ENCODE measurements around the gene CRADD. TPM values are rescaled to one million over a fixed set of nuclear protein-coding genes. Genes with fewer than 3 reads are reported as not detected.
"Not testable (repeated sequence)": the region's sequence is repeated elsewhere in the genome, so short reads cannot be mapped to it uniquely, and the experiment has no call there.

The CRADD gene
- total and polyA plus RNA-seq, 5 experiments from 2014 or later: 9.9 to 13.7 (median 13.0) TPM

- peaks cover 13 to 48% (median 34%) of the 10 kb centered on the region in 4 donors for H3K4me1 Mint-ChIP-seq
- no peaks in the 10 kb centered on the region for H3K27me3 Mint-ChIP-seq
- POLR2A ChIA-PET: no interaction called here
- H3K4me3 Mint-ChIP-seq: no peak overlapping the region
- ATAC-seq (no peak), DNase-seq (no peak)
- H3K27ac Mint-ChIP-seq: peak overlapping the region in 2 of 10 donors; percentile 20 to 29
- H3K36me3 Mint-ChIP-seq: peaks cover 0 to 3% (median 0%) of the 10 kb centered on the region in 3 donors
- H3K9me3 Mint-ChIP-seq: peaks cover 0 to 3% (median 0%) of the 10 kb centered on the region in 9 donors
Observed at GRCh38 chr12:93789767-93790166, 112.6 kb downstream of the CRADD start.

DNA sequence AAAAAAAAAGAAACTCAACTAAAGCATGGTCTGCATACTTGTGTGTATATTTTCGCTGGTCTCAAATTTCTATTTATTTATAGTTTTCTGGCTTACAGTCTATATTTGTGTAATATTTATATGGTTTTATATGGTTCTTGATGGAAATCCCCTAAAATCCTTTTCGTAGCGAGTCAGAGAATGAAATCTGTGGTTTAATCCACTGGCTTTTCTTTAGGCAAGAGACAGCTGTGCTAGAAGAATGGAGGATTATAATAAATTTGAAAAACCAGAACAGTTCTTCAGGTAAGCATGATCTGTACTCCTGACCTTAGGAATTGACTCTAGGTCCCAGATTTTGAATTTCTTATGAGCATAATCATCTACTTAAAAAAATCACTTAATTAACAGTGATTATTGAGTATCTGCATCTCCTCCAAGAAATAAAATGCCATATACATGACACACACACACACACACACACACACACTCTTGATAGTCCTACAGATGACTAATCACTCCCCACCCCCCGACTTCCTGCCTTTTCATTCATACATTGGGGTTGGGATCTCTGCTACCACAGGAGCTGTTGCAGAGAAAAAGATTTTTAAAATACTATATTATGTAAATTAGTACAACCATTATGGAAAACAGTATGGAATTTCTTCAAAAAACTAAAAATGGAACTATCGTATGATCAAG, 113.4 kb downstream of the CRADD start:
- H3K4me1 Mint-ChIP-seq: peaks cover 9 to 40% (median 26%) of the 10 kb centered on the region in 4 donors
- no peak overlapping the region for H3K27ac Mint-ChIP-seq
- H3K27me3 Mint-ChIP-seq: no peaks in the 10 kb centered on the region
- ATAC-seq (no peak), DNase-seq (peak in 1 of 10 donors; percentile 16)
- peaks cover 0 to 3% (median 0%) of the 10 kb centered on the region in 3 donors for H3K36me3 Mint-ChIP-seq
- POLR2A ChIA-PET: no interaction called here
- peaks cover 0 to 3% (median 0%) of the 10 kb centered on the region in 9 donors for H3K9me3 Mint-ChIP-seq
- no peak overlapping the region for H3K4me3 Mint-ChIP-seq

DNA sequence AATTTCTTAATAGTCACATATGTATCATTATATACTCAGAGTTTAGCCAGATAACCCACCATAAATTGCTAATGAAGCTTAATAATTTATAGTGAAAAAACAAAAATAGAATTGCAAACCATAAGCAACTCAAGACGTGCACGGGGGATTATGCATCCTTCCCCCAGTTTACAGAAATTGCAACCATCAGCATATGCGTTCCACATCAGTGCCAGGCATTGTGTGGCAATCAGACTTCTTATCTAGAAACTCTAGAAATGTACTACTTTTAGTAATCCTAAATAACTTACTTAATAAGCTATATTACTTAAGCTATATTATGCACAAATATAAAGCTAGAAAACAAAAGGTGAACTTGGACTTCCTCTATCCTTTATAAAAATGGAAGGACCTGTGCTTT, 115.8 kb downstream of the CRADD start:
- no peak for DNase-seq
- Mint-ChIP-seq H3K4me3 (no peak overlapping the region), H3K27me3 (no peaks in the 10 kb centered on the region), H3K27ac (no peak overlapping the region), H3K36me3 (peaks cover 0 to 3% (median 1%) of the 10 kb centered on the region in 3 donors), H3K4me1 (peaks cover 10 to 26% (median 20%) of the 10 kb centered on the region in 4 donors), H3K9me3 (peaks cover 0 to 1% (median 0%) of the 10 kb centered on the region in 9 donors)
- POLR2A ChIA-PET: no interaction called here
- ATAC-seq: no peak

- Mint-ChIP-seq H3K27me3 (no peaks in the 10 kb centered on the region), H3K4me1 (peaks cover 8 to 16% (median 10%) of the 10 kb centered on the region in 4 donors), H3K27ac (no peak overlapping the region), H3K36me3 (peaks cover 0 to 3% (median 0%) of the 10 kb centered on the region in 3 donors), H3K9me3 (no peaks in the 10 kb centered on the region), H3K4me3 (no peak overlapping the region)
- ATAC-seq (no peak), DNase-seq (no peak)
- POLR2A ChIA-PET: no interaction called here
Observed at GRCh38 chr12:93793983-93794382, 116.8 kb downstream of the CRADD start.

- H3K4me3 Mint-ChIP-seq: no peak overlapping the region
Observed at GRCh38 chr12:93794738-93795137, 117.6 kb downstream of the CRADD start.

DNA sequence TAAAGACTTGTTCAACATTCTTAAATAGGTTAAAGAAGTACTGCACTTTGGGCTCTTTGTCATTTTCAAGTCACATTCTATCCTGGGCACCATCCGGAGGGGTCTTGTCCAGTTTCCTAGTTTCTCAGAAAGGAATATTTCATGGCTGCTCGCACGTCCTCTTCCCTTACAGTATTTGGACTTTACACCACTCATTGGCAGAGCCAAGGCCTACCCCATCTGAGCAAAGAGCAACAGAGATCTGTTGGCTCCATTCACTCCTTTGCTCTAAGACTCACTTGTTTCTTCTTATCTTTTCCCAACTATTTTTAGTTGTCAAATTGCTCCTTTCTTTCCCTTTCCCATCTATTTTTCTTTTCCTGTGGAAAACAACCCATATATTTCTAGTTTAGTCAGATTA, 118.2 kb downstream of the CRADD start:
- H3K4me1 Mint-ChIP-seq: peaks cover 0 to 5% (median 2%) of the 10 kb centered on the region in 4 donors
- DNase-seq (no peak), ATAC-seq (no peak)
- no peaks in the 10 kb centered on the region for H3K9me3 Mint-ChIP-seq
- H3K27me3 Mint-ChIP-seq: no peaks in the 10 kb centered on the region
- peaks cover under 1 to 4% (median 3%) of the 10 kb centered on the region in 3 donors for H3K36me3 Mint-ChIP-seq
- H3K27ac Mint-ChIP-seq: no peak overlapping the region
- POLR2A ChIA-PET: no interaction called here
- H3K4me3 Mint-ChIP-seq: no peak overlapping the region

More at GRCh38 chr12:93794738-93795137, 117.6 kb downstream of the CRADD start:
- Mint-ChIP-seq H3K9me3 (no peaks in the 10 kb centered on the region), H3K36me3 (peaks cover 0 to 3% (median under 1%) of the 10 kb centered on the region in 3 donors), H3K4me1 (peaks cover 2 to 9% (median 4%) of the 10 kb centered on the region in 4 donors), H3K27ac (no peak overlapping the region), H3K27me3 (no peaks in the 10 kb centered on the region)
- POLR2A ChIA-PET: no interaction called here
- DNase-seq (no peak), ATAC-seq (no peak)

GRCh38 chr12:93796729-93797128, 119.6 kb downstream of the CRADD start:
- Mint-ChIP-seq H3K27ac (peak overlapping the region in 1 of 10 donors; percentile 8), H3K4me3 (no peak overlapping the region), H3K27me3 (no peaks in the 10 kb centered on the region), H3K9me3 (no peaks in the 10 kb centered on the region), H3K36me3 (peaks cover 3 to 6% (median 4%) of the 10 kb centered on the region in 3 donors), H3K4me1 (peaks cover 0 to 4% (median 0%) of the 10 kb centered on the region in 4 donors)
- POLR2A ChIA-PET: no interaction called here
- no peak for DNase-seq
- no peak for ATAC-seq

GRCh38 chr12:93798279-93799151, 121.3 kb downstream of the CRADD start:
- Mint-ChIP-seq H3K4me1 (peaks cover 0 to 5% (median 2%) of the 10 kb centered on the region in 4 donors), H3K36me3 (peaks cover 3 to 8% (median 6%) of the 10 kb centered on the region in 3 donors), H3K27ac (no peak overlapping the region), H3K27me3 (no peaks in the 10 kb centered on the region), H3K9me3 (no peaks in the 10 kb centered on the region), H3K4me3 (no peak overlapping the region)
- DNase-seq: no peak
- POLR2A ChIA-PET: no interaction called here
- ATAC-seq: no peak

- H3K36me3 Mint-ChIP-seq, ATAC-seq, H3K27me3 Mint-ChIP-seq, H3K4me3 Mint-ChIP-seq, H3K9me3 Mint-ChIP-seq, H3K27ac Mint-ChIP-seq, DNase-seq, H3K4me1 Mint-ChIP-seq: not testable (repeated sequence)
- POLR2A ChIA-PET: interaction anchor here (0.6 kb wide), 1 partner anchor 564 kb away, joined by 5 read pairs; no protein-coding TSS in a partner anchor
Observed at GRCh38 chr12:93801666-93802065, 124.5 kb downstream of the CRADD start.

DNA sequence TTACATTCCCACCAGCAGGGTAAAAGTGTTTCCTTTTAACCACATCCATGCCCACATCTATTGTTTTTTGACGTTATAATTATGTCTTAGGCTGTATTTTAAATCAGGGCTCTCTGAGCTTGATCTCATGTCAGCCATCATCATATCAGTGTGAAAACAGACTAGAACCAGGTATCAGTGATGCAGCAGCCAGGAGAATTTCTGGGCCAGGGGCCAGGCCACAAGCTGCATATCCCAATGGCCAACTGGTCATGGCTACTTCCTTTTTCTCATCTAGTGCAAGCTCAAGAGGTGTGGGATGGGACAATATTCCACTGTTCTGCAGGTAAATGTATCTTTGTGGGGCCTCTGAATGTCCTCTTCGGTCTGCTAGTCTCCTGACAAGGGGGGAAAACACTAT, 125.1 kb downstream of the CRADD start:
- Mint-ChIP-seq H3K4me3 (no peak overlapping the region), H3K9me3 (no peaks in the 10 kb centered on the region), H3K36me3 (peaks cover 0 to 8% (median 6%) of the 10 kb centered on the region in 3 donors), H3K27me3 (no peaks in the 10 kb centered on the region), H3K4me1 (peaks cover 0 to 11% (median 1%) of the 10 kb centered on the region in 4 donors), H3K27ac (peak overlapping the region in 1 of 10 donors; percentile 20)
- POLR2A ChIA-PET: interaction anchor here (0.6 kb wide), 1 partner anchor 563 kb away, joined by 5 read pairs; no protein-coding TSS in a partner anchor
- no peak for ATAC-seq
- DNase-seq: no peak

DNA sequence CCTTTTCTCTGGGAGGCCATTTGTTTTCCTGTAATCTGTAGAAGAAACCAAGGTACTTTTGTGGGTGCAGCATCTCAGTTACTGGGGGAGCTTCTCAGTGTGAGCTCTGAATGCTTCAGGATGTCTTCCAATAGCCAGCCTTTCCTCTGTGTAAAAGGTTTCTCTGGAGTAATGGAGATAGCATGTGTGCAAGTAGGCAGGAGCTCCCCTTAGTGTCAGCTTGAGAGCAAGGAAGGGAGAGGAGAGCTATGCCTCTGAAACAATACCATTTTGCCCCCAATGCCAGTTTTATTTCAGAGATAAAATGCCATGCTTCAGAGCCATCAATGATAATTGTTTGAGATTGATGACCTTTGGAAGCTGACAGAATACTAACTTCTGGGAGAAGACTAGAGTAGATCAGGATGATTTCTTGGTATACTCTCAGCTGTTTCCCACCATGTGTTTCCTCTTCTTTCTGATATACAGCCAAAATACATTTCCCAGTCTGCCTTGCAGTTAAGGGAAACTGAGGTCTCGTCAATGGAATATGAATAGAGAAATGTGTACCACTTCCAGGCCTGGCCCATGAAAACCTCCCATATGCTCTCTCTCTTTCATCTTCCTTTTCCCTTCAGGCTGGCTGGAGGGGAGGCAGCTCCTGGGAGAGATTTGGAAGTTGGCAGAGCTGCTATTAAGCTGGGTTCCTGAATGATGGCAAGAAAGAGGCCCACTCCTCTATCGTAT, 125.7 kb downstream of the CRADD start:
- peak overlapping the region in 1 of 10 donors; percentile 20 for H3K27ac Mint-ChIP-seq
- POLR2A ChIA-PET: no interaction called here
- H3K36me3 Mint-ChIP-seq: peaks cover 0 to 8% (median 6%) of the 10 kb centered on the region in 3 donors
- DNase-seq (no peak), ATAC-seq (no peak)
- H3K4me1 Mint-ChIP-seq: peaks cover 0 to 17% (median 1%) of the 10 kb centered on the region in 4 donors
- no peaks in the 10 kb centered on the region for H3K27me3 Mint-ChIP-seq
- H3K9me3 Mint-ChIP-seq: no peaks in the 10 kb centered on the region
- H3K4me3 Mint-ChIP-seq: no peak overlapping the region

GRCh38 chr12:93803424-93803807, 126.2 kb downstream of the CRADD start:
- no peaks in the 10 kb centered on the region for H3K27me3 Mint-ChIP-seq
- peaks cover 0 to 20% (median 0%) of the 10 kb centered on the region in 4 donors for H3K4me1 Mint-ChIP-seq
- H3K9me3 Mint-ChIP-seq: no peaks in the 10 kb centered on the region
- POLR2A ChIA-PET: no interaction called here
- no peak for ATAC-seq
- H3K4me3 Mint-ChIP-seq: no peak overlapping the region
- no peak overlapping the region for H3K27ac Mint-ChIP-seq
- no peak for DNase-seq
- peaks cover 0 to 8% (median 6%) of the 10 kb centered on the region in 3 donors for H3K36me3 Mint-ChIP-seq
